Measurements from ENCODE around the gene DNAI1. TPM values are rescaled to one million over a fixed set of nuclear protein-coding genes. Genes with fewer than 3 reads are reported as not detected.

Gene DNAI1
- total RNA-seq, 1 donor = not detected

DNA sequence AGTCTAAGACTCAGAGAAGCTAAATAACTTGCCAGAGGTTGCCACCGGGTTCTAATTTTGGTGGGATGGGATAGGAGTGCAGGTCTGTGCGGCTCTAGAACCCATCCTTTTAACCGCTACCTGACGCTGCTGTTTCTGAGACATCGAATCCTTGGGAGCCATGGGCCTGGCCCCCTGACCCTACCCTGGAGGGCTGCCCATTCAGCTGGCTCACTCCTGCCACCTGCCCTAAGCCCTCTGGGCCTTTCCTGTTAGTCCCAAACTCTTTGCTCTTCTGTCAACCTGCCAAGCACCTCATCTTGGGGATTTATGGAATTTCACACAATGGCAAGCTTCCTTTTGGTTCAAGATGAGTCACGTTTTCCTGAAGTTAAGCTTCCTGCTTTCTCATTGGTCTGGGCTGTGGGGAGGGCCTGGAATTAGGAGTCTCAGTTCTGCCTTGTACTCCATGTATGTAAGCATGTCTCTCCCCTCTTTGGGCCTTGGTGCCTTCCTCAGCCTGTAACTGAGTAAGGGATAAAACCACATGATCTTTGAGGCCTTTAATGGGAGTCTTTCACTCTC is 37.6 kb downstream of the DNAI1 start:
- DNase-seq (ENCODE audit: low read depth) = peak; percentile 59
- no peak overlapping the region for H3K4me3 ChIP-seq (ENCODE audit: low read depth, low read length)
- TF ChIP-seq, protein P1, sequence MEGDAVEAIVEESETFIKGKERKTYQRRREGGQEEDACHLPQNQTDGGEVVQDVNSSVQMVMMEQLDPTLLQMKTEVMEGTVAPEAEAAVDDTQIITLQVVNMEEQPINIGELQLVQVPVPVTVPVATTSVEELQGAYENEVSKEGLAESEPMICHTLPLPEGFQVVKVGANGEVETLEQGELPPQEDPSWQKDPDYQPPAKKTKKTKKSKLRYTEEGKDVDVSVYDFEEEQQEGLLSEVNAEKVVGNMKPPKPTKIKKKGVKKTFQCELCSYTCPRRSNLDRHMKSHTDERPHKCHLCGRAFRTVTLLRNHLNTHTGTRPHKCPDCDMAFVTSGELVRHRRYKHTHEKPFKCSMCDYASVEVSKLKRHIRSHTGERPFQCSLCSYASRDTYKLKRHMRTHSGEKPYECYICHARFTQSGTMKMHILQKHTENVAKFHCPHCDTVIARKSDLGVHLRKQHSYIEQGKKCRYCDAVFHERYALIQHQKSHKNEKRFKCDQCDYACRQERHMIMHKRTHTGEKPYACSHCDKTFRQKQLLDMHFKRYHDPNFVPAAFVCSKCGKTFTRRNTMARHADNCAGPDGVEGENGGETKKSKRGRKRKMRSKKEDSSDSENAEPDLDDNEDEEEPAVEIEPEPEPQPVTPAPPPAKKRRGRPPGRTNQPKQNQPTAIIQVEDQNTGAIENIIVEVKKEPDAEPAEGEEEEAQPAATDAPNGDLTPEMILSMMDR (IDR thresholded peaks at IDR 0.05; ENCODE audit: insufficient read depth, low read length) = no peak

GRCh38 chr9:34498553-34498952 is 39.9 kb downstream of the DNAI1 start:
- no peak overlapping the region for H3K4me3 ChIP-seq (ENCODE audit: low read depth, low read length)
- no peak for DNase-seq (ENCODE audit: low read depth)
- TF ChIP-seq, protein P1 (IDR thresholded peaks at IDR 0.05; ENCODE audit: insufficient read depth, low read length) = no peak

GRCh38 chr9:34499076-34499475 is 40.5 kb downstream of the DNAI1 start:
- DNase-seq (ENCODE audit: low read depth) = no peak
- TF ChIP-seq, protein P1 (IDR thresholded peaks at IDR 0.05; ENCODE audit: insufficient read depth, low read length) = no peak
- no peak overlapping the region for H3K4me3 ChIP-seq (ENCODE audit: low read depth, low read length)

DNA sequence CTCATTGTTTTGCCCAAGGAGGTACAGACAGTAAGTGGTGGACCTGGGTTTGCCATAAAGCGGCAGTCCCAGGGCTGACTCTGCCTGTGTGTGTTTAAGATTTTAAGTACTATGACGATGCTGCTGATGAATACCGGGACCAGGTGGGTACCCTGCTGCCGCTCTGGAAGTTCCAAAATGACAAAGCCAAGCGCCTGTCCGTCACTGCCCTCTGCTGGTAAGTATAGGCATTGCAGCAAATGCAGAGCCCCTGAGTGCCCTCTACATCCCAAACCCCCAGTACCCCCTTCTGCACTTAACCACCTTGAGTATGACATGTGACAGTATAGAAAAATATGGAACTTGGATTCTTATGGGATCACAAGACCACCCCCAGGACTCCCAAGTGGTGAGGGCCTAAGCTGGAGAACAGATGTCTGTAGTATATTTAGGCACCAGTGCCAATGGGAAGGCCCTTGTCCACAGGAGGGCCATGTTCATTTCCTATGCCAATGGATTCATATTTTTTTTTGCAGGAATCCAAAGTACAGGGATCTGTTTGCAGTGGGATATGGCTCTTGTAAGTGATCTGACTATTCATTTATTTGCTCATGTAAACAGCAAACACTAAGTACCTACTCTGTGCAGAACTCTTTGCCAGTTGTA is 42.1 kb downstream of the DNAI1 start:
- no peak overlapping the region for H3K4me3 ChIP-seq (ENCODE audit: low read depth, low read length)
- DNase-seq (ENCODE audit: low read depth) = peak; percentile 47

GRCh38 chr9:34501372-34501771 is 42.8 kb downstream of the DNAI1 start:
- no peak overlapping the region for H3K4me3 ChIP-seq (ENCODE audit: low read depth, low read length)
- TF ChIP-seq, protein P1 (IDR thresholded peaks at IDR 0.05; ENCODE audit: insufficient read depth, low read length) = no peak
- no peak for DNase-seq (ENCODE audit: low read depth)

More for the DNA sequence above, 42.1 kb downstream of the DNAI1 start:
- TF ChIP-seq, protein P1 (IDR thresholded peaks at IDR 0.05; ENCODE audit: insufficient read depth, low read length) = peak; percentile 99

GRCh38 chr9:34501889-34502425 is 43.4 kb downstream of the DNAI1 start:
- TF ChIP-seq, protein P1 (IDR thresholded peaks at IDR 0.05; ENCODE audit: insufficient read depth, low read length) = peak; percentile 59
- DNase-seq (ENCODE audit: low read depth) = peak; percentile 96
- no peak overlapping the region for H3K4me3 ChIP-seq (ENCODE audit: low read depth, low read length)

Data from fibroblast of the aortic adventitia (primary cell).